Activated T-cell treated with anti-CD3 and anti-CD28 coated beads, Interleukin-2, amount 50 U/mL, for 4 hours (primary cell): ENCODE results near the gene CCN2. TPM values are rescaled to one million over a fixed set of nuclear protein-coding genes. Genes with fewer than 3 reads are reported as not detected.

Source experiments
- ATAC-seq, 2 donors: fragments of 200-7000 bp; cut with Tn5 transposase; one replicate each; pipeline ENCODE4 v1.10.0; 2021
- DNase-seq: peaks from one replicate; pipeline ENCODE4 v3.0.0-alpha.2; 2020
- H3K27me3 Mint-ChIP-seq: one replicate; pipeline ENCODE4 v1.8.0; 2021; ENCODE audit warnings: low read depth, mixed read lengths
- H3K36me3 Mint-ChIP-seq: one replicate; pipeline ENCODE4 v1.8.0; 2022; ENCODE audit warnings: mixed read lengths; ENCODE audit not compliant: insufficient read depth
- H3K4me1 Mint-ChIP-seq: one replicate; pipeline ENCODE4 v1.8.0; 2021; ENCODE audit warnings: low read depth, mixed read lengths
- H3K4me3 Mint-ChIP-seq: one replicate; pipeline ENCODE4 v1.8.0; 2021; ENCODE audit warnings: mild to moderate bottlenecking, moderate library complexity, mixed read lengths
- H3K9me3 Mint-ChIP-seq: one replicate; pipeline ENCODE4 v1.8.0; 2021; ENCODE audit warnings: mixed read lengths
- total RNA-seq, 3 donors: library from RNA; stranded (reverse); gene quantifications; one replicate each; pipeline ENCODE4 v1.2.1, GENCODE V29; 2021

Gene CCN2
- total RNA-seq, 3 donors from 2014 or later: 0.32 to 0.41 (median 0.33) TPM

GRCh38 chr6:131978522-131978921 is 27.4 kb upstream of the CCN2 start:
- DNase-seq (no peak), ATAC-seq (no peak)
- no peaks in the 10 kb centered on the region for H3K9me3 Mint-ChIP-seq
- no peaks in the 10 kb centered on the region for H3K27me3 Mint-ChIP-seq
- no peaks in the 10 kb centered on the region for H3K4me1 Mint-ChIP-seq
- no peak overlapping the region for H3K4me3 Mint-ChIP-seq
- H3K36me3 Mint-ChIP-seq: no peaks in the 10 kb centered on the region

GRCh38 chr6:131976545-131977061 is 25.4 kb upstream of the CCN2 start:
- no peaks in the 10 kb centered on the region for H3K9me3 Mint-ChIP-seq
- no peaks in the 10 kb centered on the region for H3K27me3 Mint-ChIP-seq
- H3K36me3 Mint-ChIP-seq: no peaks in the 10 kb centered on the region
- no peak for ATAC-seq
- no peak overlapping the region for H3K4me3 Mint-ChIP-seq
- no peak for DNase-seq
- no peaks in the 10 kb centered on the region for H3K4me1 Mint-ChIP-seq

GRCh38 chr6:131972741-131973140 is 21.6 kb upstream of the CCN2 start:
- DNase-seq (no peak), ATAC-seq (no peak)
- H3K27me3 Mint-ChIP-seq: peaks cover 3% of the 10 kb centered on the region
- H3K9me3 Mint-ChIP-seq: no peaks in the 10 kb centered on the region
- H3K36me3 Mint-ChIP-seq: no peaks in the 10 kb centered on the region
- H3K4me3 Mint-ChIP-seq: no peak overlapping the region
- no peaks in the 10 kb centered on the region for H3K4me1 Mint-ChIP-seq

- DNase-seq (no peak), ATAC-seq (no peak)
- no peak overlapping the region for H3K4me3 Mint-ChIP-seq
- H3K4me1 Mint-ChIP-seq: no peaks in the 10 kb centered on the region
- no peaks in the 10 kb centered on the region for H3K36me3 Mint-ChIP-seq
- no peaks in the 10 kb centered on the region for H3K9me3 Mint-ChIP-seq
- peaks cover 4% of the 10 kb centered on the region for H3K27me3 Mint-ChIP-seq
Measured at GRCh38 chr6:131970076-131970859, 19.1 kb upstream of the CCN2 start.

- Mint-ChIP-seq H3K27me3 (peaks cover 4% of the 10 kb centered on the region), H3K4me1 (no peaks in the 10 kb centered on the region), H3K36me3 (no peaks in the 10 kb centered on the region), H3K4me3 (no peak overlapping the region), H3K9me3 (no peaks in the 10 kb centered on the region)
- no peak for DNase-seq
- ATAC-seq: no peak
Measured at GRCh38 chr6:131968656-131969055, 17.5 kb upstream of the CCN2 start.

- ATAC-seq (no peak), DNase-seq (no peak)
- no peak overlapping the region for H3K4me3 Mint-ChIP-seq
- peaks cover 4% of the 10 kb centered on the region for H3K27me3 Mint-ChIP-seq
- no peaks in the 10 kb centered on the region for H3K36me3 Mint-ChIP-seq
- no peaks in the 10 kb centered on the region for H3K4me1 Mint-ChIP-seq
- no peaks in the 10 kb centered on the region for H3K9me3 Mint-ChIP-seq
Measured at GRCh38 chr6:131967948-131968347, 16.8 kb upstream of the CCN2 start.

- ATAC-seq: no peak
- no peaks in the 10 kb centered on the region for H3K9me3 Mint-ChIP-seq
- H3K27me3 Mint-ChIP-seq: peaks cover 4% of the 10 kb centered on the region
- no peak for DNase-seq
- no peak overlapping the region for H3K4me3 Mint-ChIP-seq
- H3K4me1 Mint-ChIP-seq: no peaks in the 10 kb centered on the region
- no peaks in the 10 kb centered on the region for H3K36me3 Mint-ChIP-seq
Measured at GRCh38 chr6:131966443-131966842, 15.3 kb upstream of the CCN2 start.

- ATAC-seq: no peak
- H3K27me3 Mint-ChIP-seq: peaks cover 4% of the 10 kb centered on the region
- H3K9me3 Mint-ChIP-seq: no peaks in the 10 kb centered on the region
- no peak overlapping the region for H3K4me3 Mint-ChIP-seq
- H3K4me1 Mint-ChIP-seq: no peaks in the 10 kb centered on the region
- DNase-seq: no peak
- no peaks in the 10 kb centered on the region for H3K36me3 Mint-ChIP-seq
Measured at GRCh38 chr6:131963063-131963462, 11.9 kb upstream of the CCN2 start.

GRCh38 chr6:131960371-131961133 is 9.4 kb upstream of the CCN2 start:
- Mint-ChIP-seq H3K4me3 (no peak overlapping the region), H3K9me3 (no peaks in the 10 kb centered on the region), H3K36me3 (no peaks in the 10 kb centered on the region), H3K4me1 (no peaks in the 10 kb centered on the region), H3K27me3 (peaks cover under 1% of the 10 kb centered on the region)
- no peak for DNase-seq
- no peak for ATAC-seq

- Mint-ChIP-seq H3K4me1 (no peaks in the 10 kb centered on the region), H3K36me3 (no peaks in the 10 kb centered on the region), H3K27me3 (peaks cover 8% of the 10 kb centered on the region), H3K9me3 (no peaks in the 10 kb centered on the region), H3K4me3 (no peak overlapping the region)
- DNase-seq (no peak), ATAC-seq (no peak)
Measured at GRCh38 chr6:131958542-131959470, 7.6 kb upstream of the CCN2 start.

- peaks cover 12% of the 10 kb centered on the region for H3K27me3 Mint-ChIP-seq
- no peak overlapping the region for H3K4me3 Mint-ChIP-seq
- no peak for ATAC-seq
- no peak for DNase-seq
- no peaks in the 10 kb centered on the region for H3K36me3 Mint-ChIP-seq
- no peaks in the 10 kb centered on the region for H3K4me1 Mint-ChIP-seq
- no peaks in the 10 kb centered on the region for H3K9me3 Mint-ChIP-seq
Measured at GRCh38 chr6:131958095-131958494, 6.9 kb upstream of the CCN2 start.

GRCh38 chr6:131955876-131956275 is 4.7 kb upstream of the CCN2 start:
- no peaks in the 10 kb centered on the region for H3K9me3 Mint-ChIP-seq
- peaks cover 27% of the 10 kb centered on the region for H3K27me3 Mint-ChIP-seq
- ATAC-seq: no peak
- peaks cover 5% of the 10 kb centered on the region for H3K4me1 Mint-ChIP-seq
- no peak overlapping the region for H3K4me3 Mint-ChIP-seq
- DNase-seq: no peak
- H3K36me3 Mint-ChIP-seq: no peaks in the 10 kb centered on the region

- ATAC-seq: no peak
- no peak for DNase-seq
- Mint-ChIP-seq H3K27me3 (peaks cover 30% of the 10 kb centered on the region), H3K4me3 (no peak overlapping the region), H3K36me3 (no peaks in the 10 kb centered on the region), H3K4me1 (peaks cover 8% of the 10 kb centered on the region), H3K9me3 (no peaks in the 10 kb centered on the region)
Measured at GRCh38 chr6:131955192-131955591, 4.0 kb upstream of the CCN2 start.

- ATAC-seq (no peak), DNase-seq (no peak)
- no peaks in the 10 kb centered on the region for H3K36me3 Mint-ChIP-seq
- no peaks in the 10 kb centered on the region for H3K9me3 Mint-ChIP-seq
- no peak overlapping the region for H3K4me3 Mint-ChIP-seq
- peaks cover 35% of the 10 kb centered on the region for H3K27me3 Mint-ChIP-seq
- peaks cover 11% of the 10 kb centered on the region for H3K4me1 Mint-ChIP-seq
Measured at GRCh38 chr6:131954775-131955107, 3.6 kb upstream of the CCN2 start.
